Measurements from ENCODE around the gene CHRNA5.

GRCh38 chr15:78640527-78641101, 75.3 kb downstream of the CHRNA5 start:
- TF ChIP-seq CTCF (conservative IDR thresholded peaks at IDR 0.05 in 1 of 2, IDR thresholded peaks at IDR 0.05 in 1 of 2; ENCODE audit: extremely low read depth in 1 of 2, insufficient read depth in 1 of 2, low read depth in 1 of 2, low read length in 2 of 2) (no peak), EZH2 (IDR thresholded peaks at IDR 0.05; ENCODE audit: borderline replicate concordance, low read length) (no peak)
